Suprapubic skin (tissue), 4 donors: ENCODE results near the gene OSBPL3.

ENCODE experiments used
- EP300 ChIP-seq: sonication (generic); formaldehyde crosslinking; IDR thresholded peaks from one replicate; pipeline ENCODE4 v1.6.1; 2017; ENCODE audit warnings: antibody characterized with exemption
- POLR2A ChIP-seq, 2 donors: fragments of 450-650 bp; IDR thresholded peaks; one replicate each; pipeline ENCODE4 v1.6.1; 2017; ENCODE audit warnings: antibody characterized with exemption in 2 of 2, mild to moderate bottlenecking in 2 of 2, moderate library complexity in 2 of 2
- POLR2AphosphoS5 ChIP-seq, 3 donors: sonication (generic); formaldehyde crosslinking; IDR thresholded peaks; one replicate each; pipeline ENCODE4 v1.6.1; 2017; ENCODE audit warnings: antibody characterized with exemption in 3 of 3
- TF ChIP-seq, protein P1 (sequence below), 2 donors: fragments of 200-600 bp in 1 of 2; fragments of 450-650 bp in 1 of 2; sonication (generic) in 1 of 2; IDR thresholded peaks; one replicate each; pipeline ENCODE4 v1.5.1; 2016 to 2019; ENCODE audit warnings: antibody characterized with exemption in 2 of 2, mild to moderate bottlenecking in 1 of 2, moderate library complexity in 1 of 2

DNA sequence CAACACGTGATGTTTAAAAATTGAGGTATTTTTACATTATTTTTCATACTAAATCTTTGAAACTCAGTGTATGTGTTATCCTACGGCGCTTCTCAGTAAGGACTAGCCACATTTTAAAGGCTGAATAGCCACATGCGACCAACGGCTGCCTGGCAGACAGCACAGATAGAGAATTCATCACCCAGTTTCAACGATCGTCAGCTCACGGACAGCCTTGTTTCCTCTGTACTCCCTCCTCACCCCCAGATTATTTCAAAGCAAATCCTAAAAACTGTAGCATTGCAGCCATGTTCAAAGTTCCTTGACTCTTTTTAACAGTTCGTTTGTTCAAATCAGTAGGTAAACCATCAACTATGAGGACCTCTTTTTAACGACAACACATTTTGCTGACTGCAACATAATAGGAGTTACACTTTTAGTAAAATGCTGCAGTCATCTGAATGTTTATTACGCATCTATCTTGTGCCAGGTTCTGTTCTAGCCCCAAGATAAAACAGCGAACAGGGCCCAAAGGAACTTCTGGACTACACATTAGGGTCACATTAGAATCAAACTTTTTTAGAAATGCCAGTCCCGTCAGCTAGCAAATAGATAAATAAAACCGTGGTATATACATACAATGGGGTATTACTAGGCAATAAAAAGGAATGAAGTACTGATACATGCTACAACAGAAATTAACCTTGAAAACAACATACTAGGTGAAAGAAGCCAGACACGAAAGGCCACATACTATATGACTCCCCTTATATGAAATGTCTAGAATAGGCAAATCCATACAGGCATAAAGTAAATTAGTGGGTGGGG lies 5.7 kb downstream of the OSBPL3 start:
- TF ChIP-seq, protein P1, sequence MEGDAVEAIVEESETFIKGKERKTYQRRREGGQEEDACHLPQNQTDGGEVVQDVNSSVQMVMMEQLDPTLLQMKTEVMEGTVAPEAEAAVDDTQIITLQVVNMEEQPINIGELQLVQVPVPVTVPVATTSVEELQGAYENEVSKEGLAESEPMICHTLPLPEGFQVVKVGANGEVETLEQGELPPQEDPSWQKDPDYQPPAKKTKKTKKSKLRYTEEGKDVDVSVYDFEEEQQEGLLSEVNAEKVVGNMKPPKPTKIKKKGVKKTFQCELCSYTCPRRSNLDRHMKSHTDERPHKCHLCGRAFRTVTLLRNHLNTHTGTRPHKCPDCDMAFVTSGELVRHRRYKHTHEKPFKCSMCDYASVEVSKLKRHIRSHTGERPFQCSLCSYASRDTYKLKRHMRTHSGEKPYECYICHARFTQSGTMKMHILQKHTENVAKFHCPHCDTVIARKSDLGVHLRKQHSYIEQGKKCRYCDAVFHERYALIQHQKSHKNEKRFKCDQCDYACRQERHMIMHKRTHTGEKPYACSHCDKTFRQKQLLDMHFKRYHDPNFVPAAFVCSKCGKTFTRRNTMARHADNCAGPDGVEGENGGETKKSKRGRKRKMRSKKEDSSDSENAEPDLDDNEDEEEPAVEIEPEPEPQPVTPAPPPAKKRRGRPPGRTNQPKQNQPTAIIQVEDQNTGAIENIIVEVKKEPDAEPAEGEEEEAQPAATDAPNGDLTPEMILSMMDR (IDR thresholded peaks at IDR 0.05): no peak
- TF ChIP-seq EP300: no peak
- TF ChIP-seq POLR2A (IDR thresholded peaks at IDR 0.05): no peak
- TF ChIP-seq POLR2AphosphoS5 (IDR thresholded peaks at IDR 0.05): no peak
